ENCODE measurements around the gene ZNF514. TPM values are rescaled to one million over a fixed set of nuclear protein-coding genes. Genes with fewer than 3 reads are reported as not detected.

Gene ZNF514
- total RNA-seq, 1 experiment from 2014 or later: 8.5 TPM

DNA sequence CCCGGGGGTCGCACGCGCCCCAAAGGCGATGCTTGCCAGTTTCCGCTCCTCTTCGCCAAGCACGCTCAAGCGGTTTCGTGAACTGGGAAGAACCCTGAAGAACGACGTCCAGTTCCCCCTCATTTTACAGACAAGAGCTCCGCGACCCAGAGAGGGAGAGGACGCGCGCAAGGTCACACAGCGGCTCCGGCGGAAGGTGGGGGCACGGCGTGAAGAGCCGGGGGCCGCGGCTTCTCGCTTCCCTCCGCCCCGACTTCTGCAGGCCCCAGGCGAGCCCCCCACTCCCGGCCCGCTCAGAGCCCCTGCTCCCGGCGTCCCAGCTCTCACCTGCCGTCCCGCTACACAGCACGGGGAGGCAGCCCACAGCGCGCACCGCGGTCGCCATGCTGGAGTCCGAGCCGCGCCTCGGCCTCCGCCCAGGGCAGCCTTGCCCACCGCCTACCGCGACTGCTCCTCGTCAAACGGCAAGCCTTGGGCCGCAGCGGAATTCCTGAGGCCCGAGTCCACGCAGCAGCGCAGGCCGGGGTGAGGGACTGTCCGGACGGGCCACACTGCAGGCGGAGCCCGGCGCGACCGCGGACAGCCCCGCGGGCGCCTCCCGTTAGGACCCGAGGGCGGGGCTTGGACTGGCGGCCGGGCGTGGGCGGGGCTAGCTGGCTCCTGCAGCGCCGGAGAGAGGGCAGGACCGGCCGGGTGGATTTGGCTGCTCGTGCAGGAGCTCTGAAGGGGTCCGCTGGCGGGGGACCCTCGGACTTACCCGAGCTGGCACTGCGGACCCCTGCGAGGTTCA is 38.0 kb downstream of the ZNF514 start, which contains the start of gene MRPS5 (continued):
- TF ChIP-seq EGR1 (IDR thresholded peaks at IDR 0.05; ENCODE audit: low read depth): peak; percentile 86
- peak; percentile 73 for TF ChIP-seq SP1 (IDR thresholded peaks at IDR 0.05; ENCODE audit: low read depth)
- TF ChIP-seq FOSL1 (IDR thresholded peaks at IDR 0.05; ENCODE audit: low read depth): peak; percentile 23; the same call in 1 of the 2 replicates
- TF ChIP-seq, protein P1, sequence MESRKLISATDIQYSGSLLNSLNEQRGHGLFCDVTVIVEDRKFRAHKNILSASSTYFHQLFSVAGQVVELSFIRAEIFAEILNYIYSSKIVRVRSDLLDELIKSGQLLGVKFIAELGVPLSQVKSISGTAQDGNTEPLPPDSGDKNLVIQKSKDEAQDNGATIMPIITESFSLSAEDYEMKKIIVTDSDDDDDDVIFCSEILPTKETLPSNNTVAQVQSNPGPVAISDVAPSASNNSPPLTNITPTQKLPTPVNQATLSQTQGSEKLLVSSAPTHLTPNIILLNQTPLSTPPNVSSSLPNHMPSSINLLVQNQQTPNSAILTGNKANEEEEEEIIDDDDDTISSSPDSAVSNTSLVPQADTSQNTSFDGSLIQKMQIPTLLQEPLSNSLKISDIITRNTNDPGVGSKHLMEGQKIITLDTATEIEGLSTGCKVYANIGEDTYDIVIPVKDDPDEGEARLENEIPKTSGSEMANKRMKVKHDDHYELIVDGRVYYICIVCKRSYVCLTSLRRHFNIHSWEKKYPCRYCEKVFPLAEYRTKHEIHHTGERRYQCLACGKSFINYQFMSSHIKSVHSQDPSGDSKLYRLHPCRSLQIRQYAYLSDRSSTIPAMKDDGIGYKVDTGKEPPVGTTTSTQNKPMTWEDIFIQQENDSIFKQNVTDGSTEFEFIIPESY (IDR thresholded peaks at IDR 0.05; ENCODE audit: extremely low read depth, insufficient replicate concordance, low read length): peak; percentile 22
- TF ChIP-seq ZFX (IDR thresholded peaks at IDR 0.05): peak; percentile 62; the same call in 1 of the 2 replicates
- TF ChIP-seq CEBPB (IDR thresholded peaks at IDR 0.05; ENCODE audit: low read depth): no peak
- TF ChIP-seq EZH2phosphoT487 (IDR thresholded peaks at IDR 0.05; ENCODE audit: borderline replicate concordance): no peak
- TF ChIP-seq, protein P2, sequence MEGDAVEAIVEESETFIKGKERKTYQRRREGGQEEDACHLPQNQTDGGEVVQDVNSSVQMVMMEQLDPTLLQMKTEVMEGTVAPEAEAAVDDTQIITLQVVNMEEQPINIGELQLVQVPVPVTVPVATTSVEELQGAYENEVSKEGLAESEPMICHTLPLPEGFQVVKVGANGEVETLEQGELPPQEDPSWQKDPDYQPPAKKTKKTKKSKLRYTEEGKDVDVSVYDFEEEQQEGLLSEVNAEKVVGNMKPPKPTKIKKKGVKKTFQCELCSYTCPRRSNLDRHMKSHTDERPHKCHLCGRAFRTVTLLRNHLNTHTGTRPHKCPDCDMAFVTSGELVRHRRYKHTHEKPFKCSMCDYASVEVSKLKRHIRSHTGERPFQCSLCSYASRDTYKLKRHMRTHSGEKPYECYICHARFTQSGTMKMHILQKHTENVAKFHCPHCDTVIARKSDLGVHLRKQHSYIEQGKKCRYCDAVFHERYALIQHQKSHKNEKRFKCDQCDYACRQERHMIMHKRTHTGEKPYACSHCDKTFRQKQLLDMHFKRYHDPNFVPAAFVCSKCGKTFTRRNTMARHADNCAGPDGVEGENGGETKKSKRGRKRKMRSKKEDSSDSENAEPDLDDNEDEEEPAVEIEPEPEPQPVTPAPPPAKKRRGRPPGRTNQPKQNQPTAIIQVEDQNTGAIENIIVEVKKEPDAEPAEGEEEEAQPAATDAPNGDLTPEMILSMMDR (IDR thresholded peaks at IDR 0.05 in 2 of 3, conservative IDR thresholded peaks at IDR 0.05 in 1 of 3; ENCODE audit: borderline replicate concordance in 1 of 3, insufficient read depth in 1 of 3, low read depth in 2 of 3, low read length in 2 of 3): no peak
- no peak; the same call in 1 of the 2 replicates for TF ChIP-seq SRF (IDR thresholded peaks at IDR 0.05; ENCODE audit: low read depth)

Measured in HCT116 (cell line).